Neural cell (in vitro differentiated cells): ENCODE data around the gene SLC25A17. TPM values are rescaled to one million over a fixed set of nuclear protein-coding genes. Genes with fewer than 3 reads are reported as not detected.
"Not testable (repeated sequence)": the region's sequence is repeated elsewhere in the genome, so short reads cannot be mapped to it uniquely, and the experiment has no call there.

Experiments
- H2AFZ ChIP-seq: fragments of 200-600, 300-800 bp; sonication (generic), shearing (Covaris generic); 2 replicates; pipeline ENCODE4 v1.6.0; 2014; ENCODE audit warnings: low read depth, mild to moderate bottlenecking, antibody characterized with exemption, low read length, moderate library complexity
- H3F3A ChIP-seq: fragments of 200-600 bp; shearing (Covaris generic); 2 replicates; pipeline ENCODE4 v1.6.1; 2016; ENCODE audit warnings: mild to moderate bottlenecking, moderate library complexity, mixed read lengths, antibody characterized with exemption, low read length; ENCODE audit not compliant: insufficient read depth, poor library complexity, severe bottlenecking
- H3K27ac ChIP-seq: fragments of 200-600, 300-800 bp; sonication (generic), shearing (Covaris generic); 2 replicates; pipeline ENCODE4 v1.5.1; 2014; ENCODE audit warnings: mild to moderate bottlenecking, low read length, moderate library complexity
- H3K27me3 ChIP-seq: fragments of 300-800, 200-600 bp; sonication (generic), shearing (Covaris generic); 2 replicates; pipeline ENCODE4 v1.6.0; 2014; ENCODE audit warnings: mild to moderate bottlenecking, low read depth, low read length, moderate library complexity; ENCODE audit not compliant: insufficient read depth
- H3K36me3 ChIP-seq: fragments of 300-800, 200-600 bp; sonication (generic), shearing (Covaris generic); 2 replicates; pipeline ENCODE4 v1.5.1; 2014; ENCODE audit warnings: mild to moderate bottlenecking, antibody characterized with exemption, low read length, moderate library complexity; ENCODE audit not compliant: insufficient read depth
- H3K4me2 ChIP-seq: fragments of 300-800, 200-600 bp; sonication (generic), shearing (Covaris generic); 2 replicates; pipeline ENCODE4 v1.6.0; 2014; ENCODE audit warnings: mild to moderate bottlenecking, low read length
- H3K4me3 ChIP-seq: fragments of 300-800, 200-600 bp; sonication (generic), shearing (Covaris generic); 2 replicates; pipeline ENCODE4 v1.5.1; 2014; ENCODE audit warnings: mild to moderate bottlenecking, low read length, moderate library complexity
- H3K79me2 ChIP-seq: fragments of 200-600 bp; shearing (Covaris generic); replicated peaks from 2 replicates; pipeline ENCODE4 v1.6.0; 2014; ENCODE audit warnings: mild to moderate bottlenecking, low read length, moderate library complexity; ENCODE audit not compliant: insufficient read depth
- H3K9ac ChIP-seq: fragments of 300-800, 200-600 bp; sonication (generic), shearing (Covaris generic); 2 replicates; pipeline ENCODE4 v1.6.1; 2016; ENCODE audit warnings: mild to moderate bottlenecking, low read length, mixed read lengths
- H3K9me2 ChIP-seq: fragments of 200-600 bp; shearing (Covaris generic); 2 replicates; pipeline ENCODE4 v1.6.1; 2016; ENCODE audit warnings: mild to moderate bottlenecking, low read length, mixed read lengths; ENCODE audit not compliant: insufficient read depth
- H3K9me3 ChIP-seq: fragments of 200-600, 300-800 bp; sonication (generic), shearing (Covaris generic); 2 replicates; pipeline ENCODE4 v1.6.1; 2016; ENCODE audit warnings: mild to moderate bottlenecking, mixed run types, low read length, moderate library complexity, mixed read lengths
- H4K20me1 ChIP-seq: fragments of 200-600 bp; shearing (Covaris generic); 2 replicates; pipeline ENCODE4 v1.6.1; 2016; ENCODE audit warnings: mild to moderate bottlenecking, mixed run types; ENCODE audit not compliant: insufficient read depth
- EP300 ChIP-seq: fragments of 450-650 bp; conservative IDR thresholded peaks from 2 replicates; pipeline ENCODE4 v1.6.1; 2014; ENCODE audit warnings: antibody characterized with exemption, mild to moderate bottlenecking, moderate library complexity; ENCODE audit not compliant: poor library complexity, severe bottlenecking
- EZH2 ChIP-seq: fragments of 200-600, 300-800 bp; shearing (Covaris generic), sonication (generic); IDR thresholded peaks from 2 replicates; pipeline ENCODE4 v1.6.1; 2014; ENCODE audit warnings: antibody characterized with exemption, low read length, borderline replicate concordance, mild to moderate bottlenecking; ENCODE audit not compliant: insufficient read depth, poor library complexity, severe bottlenecking
- MXI1 ChIP-seq: fragments of 450-650 bp; conservative IDR thresholded peaks from 2 replicates; pipeline ENCODE4 v1.6.1; 2014; ENCODE audit warnings: antibody characterized with exemption, mild to moderate bottlenecking; ENCODE audit not compliant: poor library complexity, severe bottlenecking
- POLR2AphosphoS5 ChIP-seq: IDR thresholded peaks from 2 replicates; pipeline ENCODE4 v1.6.1; 2012
- RAD21 ChIP-seq: fragments of 450-650 bp; conservative IDR thresholded peaks from 2 replicates; pipeline ENCODE4 v1.6.1; 2014; ENCODE audit warnings: antibody characterized with exemption, mild to moderate bottlenecking, moderate library complexity
- SMC3 ChIP-seq: fragments of 450-650 bp; conservative IDR thresholded peaks from 2 replicates; pipeline ENCODE4 v1.6.1; 2014; ENCODE audit warnings: antibody characterized with exemption, mild to moderate bottlenecking, moderate library complexity; ENCODE audit not compliant: poor library complexity
- TAF1 ChIP-seq: IDR thresholded peaks from 2 replicates; pipeline ENCODE4 v1.6.1; 2012; ENCODE audit warnings: low read depth
- polyA plus RNA-seq: library from polyadenylated mRNA; depleted of rRNA; stranded (reverse); fragments of >200 nt; gene quantifications from 2 replicates; pipeline ENCODE4 v1.2.3, GENCODE V29; 2014
- TF ChIP-seq, protein P1 (sequence below): fragments of 450-650 bp; IDR thresholded peaks from 2 replicates; pipeline ENCODE4 v1.5.1; 2014; ENCODE audit warnings: antibody characterized with exemption, mild to moderate bottlenecking, moderate library complexity; ENCODE audit not compliant: poor library complexity, severe bottlenecking
- TF ChIP-seq, protein P2 (sequence below): IDR thresholded peaks from 2 replicates; pipeline ENCODE4 v1.6.1; 2012; ENCODE audit warnings: borderline replicate concordance

The SLC25A17 gene
- polyA plus RNA-seq, 1 donor from 2014 or later: 49.3 TPM

DNA sequence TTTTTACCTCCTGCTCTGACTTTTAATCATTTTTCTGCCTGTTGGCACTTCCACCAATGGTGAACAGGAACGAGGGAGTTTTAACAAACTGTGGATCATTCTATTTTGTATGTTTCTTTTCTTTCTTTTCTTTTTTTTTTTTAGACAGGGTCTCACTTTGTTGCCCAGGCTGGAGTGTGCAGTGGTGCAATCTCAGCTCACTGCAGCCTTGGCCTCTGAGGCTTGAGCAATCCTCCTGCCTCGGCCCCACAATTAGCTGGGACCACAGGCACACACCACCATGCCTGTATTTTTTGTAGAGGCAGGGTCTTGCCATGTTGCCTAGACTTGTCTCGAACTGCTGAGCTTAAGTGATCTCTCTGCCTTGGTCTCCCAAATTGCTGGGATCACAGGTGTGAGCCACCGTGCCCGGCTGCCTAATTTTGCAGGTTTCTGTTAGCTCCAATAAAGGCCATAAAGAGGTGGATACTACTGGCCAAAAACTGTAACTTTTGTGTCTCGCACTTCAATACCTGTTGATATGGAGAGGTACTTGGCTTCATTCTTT, 59.8 kb downstream of the SLC25A17 start:
- Histone ChIP-seq H3K9ac (no peak overlapping the region), H3K9me2 (no peaks in the 10 kb centered on the region), H3K79me2 (no peaks in the 10 kb centered on the region), H3K4me2 (no peak overlapping the region), H3F3A (no peaks in the 10 kb centered on the region), H4K20me1 (no peaks in the 10 kb centered on the region), H3K27me3 (no peaks in the 10 kb centered on the region), H3K36me3 (no peaks in the 10 kb centered on the region), H3K27ac (no peak overlapping the region), H3K4me3 (no peak overlapping the region), H2AFZ (no peak overlapping the region), H3K9me3 (no peaks in the 10 kb centered on the region)
- TF ChIP-seq POLR2AphosphoS5 (no peak), RAD21 (no peak), EP300 (no peak), MXI1 (no peak), EZH2 (no peak), SMC3 (no peak), TAF1 (no peak)
- TF ChIP-seq, protein P1, sequence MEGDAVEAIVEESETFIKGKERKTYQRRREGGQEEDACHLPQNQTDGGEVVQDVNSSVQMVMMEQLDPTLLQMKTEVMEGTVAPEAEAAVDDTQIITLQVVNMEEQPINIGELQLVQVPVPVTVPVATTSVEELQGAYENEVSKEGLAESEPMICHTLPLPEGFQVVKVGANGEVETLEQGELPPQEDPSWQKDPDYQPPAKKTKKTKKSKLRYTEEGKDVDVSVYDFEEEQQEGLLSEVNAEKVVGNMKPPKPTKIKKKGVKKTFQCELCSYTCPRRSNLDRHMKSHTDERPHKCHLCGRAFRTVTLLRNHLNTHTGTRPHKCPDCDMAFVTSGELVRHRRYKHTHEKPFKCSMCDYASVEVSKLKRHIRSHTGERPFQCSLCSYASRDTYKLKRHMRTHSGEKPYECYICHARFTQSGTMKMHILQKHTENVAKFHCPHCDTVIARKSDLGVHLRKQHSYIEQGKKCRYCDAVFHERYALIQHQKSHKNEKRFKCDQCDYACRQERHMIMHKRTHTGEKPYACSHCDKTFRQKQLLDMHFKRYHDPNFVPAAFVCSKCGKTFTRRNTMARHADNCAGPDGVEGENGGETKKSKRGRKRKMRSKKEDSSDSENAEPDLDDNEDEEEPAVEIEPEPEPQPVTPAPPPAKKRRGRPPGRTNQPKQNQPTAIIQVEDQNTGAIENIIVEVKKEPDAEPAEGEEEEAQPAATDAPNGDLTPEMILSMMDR: no peak
- TF ChIP-seq, protein P2, sequence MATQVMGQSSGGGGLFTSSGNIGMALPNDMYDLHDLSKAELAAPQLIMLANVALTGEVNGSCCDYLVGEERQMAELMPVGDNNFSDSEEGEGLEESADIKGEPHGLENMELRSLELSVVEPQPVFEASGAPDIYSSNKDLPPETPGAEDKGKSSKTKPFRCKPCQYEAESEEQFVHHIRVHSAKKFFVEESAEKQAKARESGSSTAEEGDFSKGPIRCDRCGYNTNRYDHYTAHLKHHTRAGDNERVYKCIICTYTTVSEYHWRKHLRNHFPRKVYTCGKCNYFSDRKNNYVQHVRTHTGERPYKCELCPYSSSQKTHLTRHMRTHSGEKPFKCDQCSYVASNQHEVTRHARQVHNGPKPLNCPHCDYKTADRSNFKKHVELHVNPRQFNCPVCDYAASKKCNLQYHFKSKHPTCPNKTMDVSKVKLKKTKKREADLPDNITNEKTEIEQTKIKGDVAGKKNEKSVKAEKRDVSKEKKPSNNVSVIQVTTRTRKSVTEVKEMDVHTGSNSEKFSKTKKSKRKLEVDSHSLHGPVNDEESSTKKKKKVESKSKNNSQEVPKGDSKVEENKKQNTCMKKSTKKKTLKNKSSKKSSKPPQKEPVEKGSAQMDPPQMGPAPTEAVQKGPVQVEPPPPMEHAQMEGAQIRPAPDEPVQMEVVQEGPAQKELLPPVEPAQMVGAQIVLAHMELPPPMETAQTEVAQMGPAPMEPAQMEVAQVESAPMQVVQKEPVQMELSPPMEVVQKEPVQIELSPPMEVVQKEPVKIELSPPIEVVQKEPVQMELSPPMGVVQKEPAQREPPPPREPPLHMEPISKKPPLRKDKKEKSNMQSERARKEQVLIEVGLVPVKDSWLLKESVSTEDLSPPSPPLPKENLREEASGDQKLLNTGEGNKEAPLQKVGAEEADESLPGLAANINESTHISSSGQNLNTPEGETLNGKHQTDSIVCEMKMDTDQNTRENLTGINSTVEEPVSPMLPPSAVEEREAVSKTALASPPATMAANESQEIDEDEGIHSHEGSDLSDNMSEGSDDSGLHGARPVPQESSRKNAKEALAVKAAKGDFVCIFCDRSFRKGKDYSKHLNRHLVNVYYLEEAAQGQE: no peak

DNA sequence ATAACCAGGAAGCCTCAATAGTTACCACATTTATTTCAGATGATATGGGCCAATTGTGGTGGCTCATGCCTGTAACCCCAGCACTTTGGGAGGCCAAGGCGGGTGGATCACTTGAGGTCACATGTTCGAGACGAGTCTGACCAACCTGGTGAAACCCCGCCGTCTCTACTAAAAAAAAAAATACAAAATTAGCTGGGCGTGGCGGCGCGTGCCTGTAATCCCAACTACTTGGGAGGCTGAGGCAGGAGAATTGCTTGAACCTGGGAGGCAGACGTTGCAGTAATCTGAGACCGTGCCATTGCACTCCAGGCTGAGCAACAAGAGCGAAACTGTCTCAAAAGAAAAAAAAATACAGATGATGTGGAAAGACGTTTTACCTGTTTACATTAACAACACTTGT, 60.3 kb downstream of the SLC25A17 start:
- H3K4me2 ChIP-seq, H3K27ac ChIP-seq, H2AFZ ChIP-seq, H3K36me3 ChIP-seq, H3K79me2 ChIP-seq, H3K9me3 ChIP-seq, H4K20me1 ChIP-seq, H3K9ac ChIP-seq, H3F3A ChIP-seq, H3K27me3 ChIP-seq, H3K4me3 ChIP-seq, H3K9me2 ChIP-seq: not testable (repeated sequence)

DNA sequence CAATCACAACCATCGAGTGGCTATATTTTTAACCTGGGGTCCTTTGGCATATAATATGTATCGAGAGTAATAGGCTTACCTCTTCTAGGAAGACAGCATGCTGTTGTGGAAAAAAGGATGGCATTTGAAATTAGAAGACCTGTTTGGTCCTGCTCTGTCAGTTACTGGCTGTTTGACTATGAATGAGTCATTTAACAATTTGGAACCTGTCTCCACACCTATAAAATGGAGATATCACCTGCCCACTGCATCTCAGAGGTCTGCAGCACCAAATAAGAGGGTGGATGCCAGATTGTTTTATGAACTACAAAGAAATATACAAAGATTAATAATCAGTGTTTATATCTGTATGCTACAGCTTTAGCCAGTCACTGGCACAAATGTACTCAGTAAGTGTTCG, 60.8 kb downstream of the SLC25A17 start:
- Histone ChIP-seq H3K9me2 (no peaks in the 10 kb centered on the region), H3K4me2 (no peak overlapping the region), H3K4me3 (no peak overlapping the region), H2AFZ (no peak overlapping the region), H3F3A (no peaks in the 10 kb centered on the region), H3K36me3 (no peaks in the 10 kb centered on the region), H3K79me2 (no peaks in the 10 kb centered on the region), H3K9me3 (no peaks in the 10 kb centered on the region), H3K9ac (no peak overlapping the region), H4K20me1 (no peaks in the 10 kb centered on the region), H3K27me3 (no peaks in the 10 kb centered on the region), H3K27ac (no peak overlapping the region)
- TF ChIP-seq EP300: no peak
- TF ChIP-seq TAF1: no peak
- no peak for TF ChIP-seq SMC3
- TF ChIP-seq POLR2AphosphoS5: no peak
- no peak for TF ChIP-seq EZH2
